WTC11 (cell line): Measurements from ENCODE around the gene STK32B. TPM values are rescaled to one million over a fixed set of nuclear protein-coding genes. Genes with fewer than 3 reads are reported as not detected.
A peak's percentile ranks its signal among the peaks of the same experiment; 100 is the strongest.

ENCODE experiments used
- ATAC-seq: fragments of 200-7000 bp; cut with Tn5 transposase; 2 replicates; pipeline ENCODE4 v1.10.0; 2021; ENCODE audit warnings: mild to moderate bottlenecking, moderate library complexity
- CTCF ChIA-PET: fragments of 300-600 bp; sonication (Branson Sonifier 250); formaldehyde crosslinking; loops from one replicate; lab custom pipeline; 2021; ENCODE audit warnings: antibody characterized with exemption; lab: Charles Lee
- POLR2A ChIA-PET: fragments of 350-600 bp; sonication (Branson Sonifier 250); formaldehyde crosslinking; loops from one replicate; lab custom pipeline; 2021; ENCODE audit warnings: antibody characterized with exemption; lab: Charles Lee
- DNase-seq: peaks from one replicate; pipeline ENCODE4 v3.0.0; 2021; ENCODE audit warnings: low spot score
- H3K27ac Mint-ChIP-seq: 2 replicates; pipeline ENCODE4 v1.8.0; 2021; ENCODE audit warnings: mixed read lengths
- H3K27me3 Mint-ChIP-seq: 2 replicates; pipeline ENCODE4 v1.8.0; 2021; ENCODE audit warnings: low read depth, mild to moderate bottlenecking, moderate library complexity, mixed read lengths
- H3K36me3 Mint-ChIP-seq: 2 replicates; pipeline ENCODE4 v1.8.0; 2021; ENCODE audit warnings: mixed read lengths
- H3K4me1 Mint-ChIP-seq: 2 replicates; pipeline ENCODE4 v1.8.0; 2022; ENCODE audit warnings: mixed read lengths
- H3K4me3 Mint-ChIP-seq: 2 replicates; pipeline ENCODE4 v1.8.0; 2021; ENCODE audit warnings: mild to moderate bottlenecking, moderate library complexity, mixed read lengths
- H3K9me3 Mint-ChIP-seq: 2 replicates; pipeline ENCODE4 v1.8.0; 2021; ENCODE audit warnings: mixed read lengths
- ATF6 ChIP-seq: sonication (generic); formaldehyde crosslinking; IDR thresholded peaks from 2 replicates; pipeline ENCODE4 v1.8.1; 2023; ENCODE audit warnings: mild to moderate bottlenecking, missing genetic modification reagents
- CDX4 ChIP-seq: fragments of 250-450 bp; sonication (Bioruptor Pico); IDR thresholded peaks from 2 replicates; pipeline ENCODE4 v1.9.0; 2021; ENCODE audit warnings: moderate library complexity, mild to moderate bottlenecking, inconsistent platforms, borderline replicate concordance
- E2F4 ChIP-seq: sonication (generic); formaldehyde crosslinking; IDR thresholded peaks from 2 replicates; pipeline ENCODE4 v1.8.1; 2022; ENCODE audit warnings: low read depth, mild to moderate bottlenecking, moderate library complexity, missing genetic modification reagents, borderline replicate concordance
- GABPB1 ChIP-seq: sonication (generic); formaldehyde crosslinking; IDR thresholded peaks from 2 replicates; pipeline ENCODE4 v1.8.1; 2023; ENCODE audit warnings: mild to moderate bottlenecking, missing genetic modification reagents
- GTF2I ChIP-seq: fragments of 250-450 bp; sonication (Bioruptor Pico); conservative IDR thresholded peaks from 2 replicates; pipeline ENCODE4 v1.4.0; 2021; ENCODE audit warnings: mild to moderate bottlenecking
- JAZF1 ChIP-seq: fragments of 250-450 bp; sonication (Bioruptor Pico); IDR thresholded peaks from 2 replicates; pipeline ENCODE4 v1.9.0; 2021; ENCODE audit warnings: moderate library complexity, mild to moderate bottlenecking, inconsistent platforms
- NR3C1 ChIP-seq: sonication (generic); formaldehyde crosslinking; conservative IDR thresholded peaks from 2 replicates; pipeline ENCODE4 v1.8.1; 2023; ENCODE audit warnings: low read depth, mild to moderate bottlenecking, missing genetic modification reagents
- RELA ChIP-seq: sonication (generic); formaldehyde crosslinking; IDR thresholded peaks from 2 replicates; pipeline ENCODE4 v1.8.1; 2022; ENCODE audit warnings: missing genetic modification reagents, mild to moderate bottlenecking, borderline replicate concordance
- SP1 ChIP-seq: sonication (generic); formaldehyde crosslinking; conservative IDR thresholded peaks from 2 replicates; pipeline ENCODE4 v1.8.1; 2022; ENCODE audit warnings: missing genetic modification reagents
- STAT6 ChIP-seq: sonication (generic); formaldehyde crosslinking; conservative IDR thresholded peaks from 2 replicates; pipeline ENCODE4 v1.8.1; 2023; ENCODE audit warnings: mild to moderate bottlenecking, low read depth, missing genetic modification reagents, moderate library complexity
- TCF7 ChIP-seq: sonication (generic); formaldehyde crosslinking; IDR thresholded peaks from 2 replicates; pipeline ENCODE4 v1.8.0; 2022; ENCODE audit warnings: mild to moderate bottlenecking, low read depth, missing genetic modification reagents, moderate library complexity
- TEAD4 ChIP-seq: sonication (generic); formaldehyde crosslinking; IDR thresholded peaks from 2 replicates; pipeline ENCODE4 v1.8.0; 2022; ENCODE audit warnings: mild to moderate bottlenecking, missing genetic modification reagents
- ZBTB21 ChIP-seq: sonication (generic); formaldehyde crosslinking; IDR thresholded peaks from 2 replicates; pipeline ENCODE4 v1.8.1; 2023; ENCODE audit warnings: mild to moderate bottlenecking, missing genetic modification reagents, borderline replicate concordance
- ZBTB43 ChIP-seq: sonication (generic); formaldehyde crosslinking; IDR thresholded peaks from 2 replicates; pipeline ENCODE4 v1.8.1; 2023; ENCODE audit warnings: mild to moderate bottlenecking, missing genetic modification reagents
- ZNF232 ChIP-seq: sonication (generic); formaldehyde crosslinking; IDR thresholded peaks from 2 replicates; pipeline ENCODE4 v1.8.0; 2022; ENCODE audit warnings: mild to moderate bottlenecking, missing genetic modification reagents
- ZNF263 ChIP-seq: sonication (generic); formaldehyde crosslinking; IDR thresholded peaks from 2 replicates; pipeline ENCODE4 v1.8.1; 2022; ENCODE audit warnings: low read depth, mild to moderate bottlenecking, moderate library complexity, missing genetic modification reagents
- ZNF423 ChIP-seq: fragments of 250-450 bp; sonication (Bioruptor Pico); IDR thresholded peaks from 2 replicates; pipeline ENCODE4 v2.1.2; 2022; ENCODE audit warnings: mild to moderate bottlenecking, moderate library complexity
- ZNF425 ChIP-seq: fragments of 250-450 bp; sonication (Bioruptor Pico); conservative IDR thresholded peaks from 2 replicates; pipeline ENCODE4 v1.9.0; 2021; ENCODE audit warnings: mild to moderate bottlenecking
- total RNA-seq: library from RNA; stranded (reverse); gene quantifications from 3 replicates; pipeline ENCODE4 v1.2.3, GENCODE V29; 2021

The STK32B gene
- total RNA-seq, 1 experiment from 2014 or later, result 1.9 TPM

GRCh38 chr4:5423670-5424069 lies 372.4 kb downstream of the STK32B start:
- ChIA-PET POLR2A (no interaction called here), CTCF (no interaction called here)
- Mint-ChIP-seq H3K27me3 (peaks cover 8% of the 10 kb centered on the region; the same call in 1 of the 2 replicates), H3K4me1 (no peaks in the 10 kb centered on the region), H3K4me3 (no peak overlapping the region), H3K9me3 (peaks cover 8% of the 10 kb centered on the region; the same call in 1 of the 2 replicates), H3K27ac (no peak overlapping the region), H3K36me3 (no peaks in the 10 kb centered on the region)
- ATAC-seq, result peak; percentile 56
- no peak for TF ChIP-seq NR3C1 (CRISPR knock-in tag)
- no peak for TF ChIP-seq GABPB1 (CRISPR knock-in tag)
- TF ChIP-seq ZBTB43 (CRISPR knock-in tag), result no peak
- no peak for TF ChIP-seq RELA (CRISPR knock-in tag)
- TF ChIP-seq ATF6, result no peak
- TF ChIP-seq ZNF425 (CRISPR knock-in tag), result no peak
- TF ChIP-seq STAT6 (CRISPR knock-in tag), result no peak
- TF ChIP-seq TEAD4 (CRISPR knock-in tag), result no peak
- no peak for TF ChIP-seq ZNF232 (CRISPR knock-in tag)
- TF ChIP-seq ZNF423 (CRISPR knock-in tag), result no peak
- no peak for TF ChIP-seq TCF7 (CRISPR knock-in tag)
- no peak for TF ChIP-seq ZNF263 (CRISPR knock-in tag)
- no peak for TF ChIP-seq GTF2I (CRISPR knock-in tag)
- TF ChIP-seq CDX4 (CRISPR knock-in tag), result no peak
- no peak for TF ChIP-seq ZBTB21
- TF ChIP-seq E2F4 (CRISPR knock-in tag), result no peak
- TF ChIP-seq SP1 (CRISPR knock-in tag), result no peak
- TF ChIP-seq JAZF1 (CRISPR knock-in tag), result no peak
- no peak for DNase-seq
